Neuronal stem cell (in vitro differentiated cells): ENCODE data around the gene MCUB.

Experiments used
- DNase-seq: peaks from one replicate; pipeline ENCODE4 v3.0.0-alpha.2; 2013; ENCODE audit warnings: low spot score
- H2AFZ ChIP-seq: one replicate; pipeline ENCODE4 v1.6.1; 2013; ENCODE audit warnings: mild to moderate bottlenecking, low read length, inconsistent platforms
- H2AK5ac ChIP-seq: 2 replicates; pipeline ENCODE4 v1.6.1; 2013; ENCODE audit warnings: low read depth, mild to moderate bottlenecking, inconsistent platforms, low read length, moderate library complexity, mixed read lengths
- H2BK120ac ChIP-seq: 2 replicates; pipeline ENCODE4 v1.6.1; 2013; ENCODE audit warnings: low read depth, mild to moderate bottlenecking, inconsistent platforms, low read length, moderate library complexity, mixed read lengths
- H2BK12ac ChIP-seq: one replicate; pipeline ENCODE4 v1.6.1; 2013; ENCODE audit warnings: low read length, inconsistent platforms
- H2BK15ac ChIP-seq: 2 replicates; pipeline ENCODE4 v1.6.1; 2013; ENCODE audit warnings: mild to moderate bottlenecking, low read length, inconsistent platforms, mixed read lengths
- H2BK5ac ChIP-seq: one replicate; pipeline ENCODE4 v1.6.1; 2013; ENCODE audit warnings: inconsistent platforms, mild to moderate bottlenecking, low read length, moderate library complexity
- H3K14ac ChIP-seq: one replicate; pipeline ENCODE4 v1.6.1; 2013; ENCODE audit warnings: low read length, inconsistent platforms
- H3K18ac ChIP-seq: 2 replicates; pipeline ENCODE4 v1.6.1; 2013; ENCODE audit warnings: low read length, inconsistent platforms
- H3K23ac ChIP-seq: 2 replicates; pipeline ENCODE4 v1.6.1; 2013; ENCODE audit warnings: low read depth, mild to moderate bottlenecking, mixed read lengths, low read length, inconsistent platforms; ENCODE audit not compliant: poor library complexity
- H3K27ac ChIP-seq: replicated peaks from 3 replicates; pipeline ENCODE4 v1.5.1; 2013; ENCODE audit warnings: low read length, inconsistent platforms
- H3K27me3 ChIP-seq, 3 experiments: 2 replicates each; pipeline ENCODE4 v1.6.1; 2013; ENCODE audit warnings: low read length in 3 of 3, mild to moderate bottlenecking in 2 of 3, inconsistent platforms in 1 of 3, low read depth in 1 of 3, mixed read lengths in 1 of 3, moderate library complexity in 1 of 3; ENCODE audit not compliant: control insufficient read depth in 3 of 3, insufficient read depth in 3 of 3
- H3K36me3 ChIP-seq, 2 donors: replicated peaks in 1 of 2; 2 replicates each; pipeline ENCODE4 v1.6.1; 2013; ENCODE audit warnings: low read length in 2 of 2; ENCODE audit not compliant: control insufficient read depth in 2 of 2, insufficient read depth in 2 of 2
- H3K4ac ChIP-seq: 2 replicates; pipeline ENCODE4 v1.6.1; 2013; ENCODE audit warnings: inconsistent platforms, mild to moderate bottlenecking, low read length, moderate library complexity
- H3K4me1 ChIP-seq, 2 donors: 1 replicate in 1 of 2; 2 replicates in 1 of 2; pipeline ENCODE4 v1.6.1; 2013; ENCODE audit warnings: low read length in 2 of 2, low read depth in 1 of 2; ENCODE audit not compliant: control insufficient read depth in 2 of 2, insufficient read depth in 1 of 2
- H3K4me2 ChIP-seq: one replicate; pipeline ENCODE4 v1.6.1; 2013; ENCODE audit warnings: mild to moderate bottlenecking, low read length, inconsistent platforms; ENCODE audit not compliant: insufficient read depth, poor library complexity, severe bottlenecking
- H3K4me3 ChIP-seq, 2 donors: 2 replicates each; pipeline ENCODE4 v1.5.1; 2013; ENCODE audit warnings: low read length in 2 of 2, mild to moderate bottlenecking in 2 of 2, inconsistent platforms in 1 of 2, moderate library complexity in 1 of 2
- H3K79me1 ChIP-seq: one replicate; pipeline ENCODE4 v1.6.1; 2013; ENCODE audit warnings: low read depth, mild to moderate bottlenecking, inconsistent platforms, low read length, moderate library complexity
- H3K9ac ChIP-seq: one replicate; pipeline ENCODE4 v1.6.1; 2013; ENCODE audit warnings: mild to moderate bottlenecking, low read depth, low read length, inconsistent platforms; ENCODE audit not compliant: poor library complexity
- H3K9me3 ChIP-seq, 2 donors: replicated peaks in 1 of 2; 2 replicates each; pipeline versions ENCODE3 to v1.6.1; 2013; ENCODE audit warnings: low read length in 2 of 2, mild to moderate bottlenecking in 2 of 2, inconsistent platforms in 1 of 2, low read depth in 1 of 2, mixed read lengths in 1 of 2, moderate library complexity in 1 of 2; ENCODE audit not compliant: control insufficient read depth in 2 of 2, insufficient read depth in 1 of 2
- H4K8ac ChIP-seq: one replicate; pipeline ENCODE4 v1.6.1; 2013; ENCODE audit warnings: low read depth, mild to moderate bottlenecking, inconsistent platforms, low read length, moderate library complexity
- H4K91ac ChIP-seq: one replicate; pipeline ENCODE4 v1.6.1; 2013; ENCODE audit warnings: low read length, low read depth, mild to moderate bottlenecking, inconsistent platforms; ENCODE audit not compliant: poor library complexity
- WGBS, 2 donors: extraction: QIAGEN DNeasy Blood & Tissue Kit; methylation state at CpG; one replicate each; pipeline ENCODE4 v1.1.7; 2013; ENCODE audit warnings: missing lambda C conversion rate in 2 of 2, mixed read lengths in 1 of 2; ENCODE audit not compliant: insufficient read length in 2 of 2, insufficient replicate concordance in 1 of 2; ENCODE audit errors: extremely low coverage in 2 of 2; 5-methylcytosine and 5-hydroxymethylcytosine counted together

MCUB gene

DNA sequence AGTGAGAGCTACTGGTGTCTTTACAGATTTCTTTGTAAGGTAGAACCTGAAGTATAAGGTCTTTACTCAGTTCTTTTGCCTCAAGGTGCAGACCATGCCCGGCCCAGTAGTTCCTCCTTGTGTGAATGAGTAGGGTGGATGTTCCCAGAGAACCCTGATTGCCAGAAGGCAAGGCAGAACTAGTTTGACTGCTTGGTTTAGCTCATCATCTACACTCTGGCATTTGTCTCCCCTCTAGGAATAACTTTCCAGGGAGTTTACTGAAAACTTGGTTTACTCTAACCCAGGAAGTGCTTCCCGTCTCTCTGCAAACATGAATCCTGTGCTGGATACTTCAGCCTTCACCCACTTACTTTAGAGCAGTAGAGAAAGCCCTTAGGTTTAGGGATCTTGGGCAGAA is 29.1 kb downstream of the MCUB start:
- H2BK5ac ChIP-seq: no peak overlapping the region
- H3K4me1 ChIP-seq: no peaks in the 10 kb centered on the region

DNA sequence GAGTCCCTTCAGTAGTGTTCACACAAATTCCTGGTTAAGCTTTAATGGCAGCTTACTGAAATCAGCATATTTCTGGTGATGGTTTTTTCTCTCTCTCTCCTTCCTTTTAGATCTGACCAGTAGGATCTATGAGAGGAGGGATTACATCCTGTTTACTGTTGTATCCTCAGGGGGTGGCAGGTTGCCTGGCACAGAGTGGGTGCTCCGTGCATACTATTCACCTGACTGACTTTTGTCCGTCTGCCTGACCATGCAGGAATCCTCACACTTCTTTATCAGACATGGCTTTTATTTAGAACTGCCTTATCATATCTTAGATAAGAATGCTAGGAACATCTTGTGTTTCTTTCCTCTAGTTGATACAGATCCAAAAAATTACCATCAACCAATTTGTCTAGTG is 29.6 kb downstream of the MCUB start:
- no peak overlapping the region for H2AFZ ChIP-seq
- H3K27ac ChIP-seq: no peak overlapping the region
- H3K79me1 ChIP-seq: peaks cover 2% of the 10 kb centered on the region
- no peak overlapping the region for H4K8ac ChIP-seq
- no peak overlapping the region for H3K23ac ChIP-seq
- no peaks in the 10 kb centered on the region for H3K27me3 ChIP-seq
- no peak overlapping the region for H2BK5ac ChIP-seq
- H3K4me2 ChIP-seq: no peak overlapping the region
- H2BK12ac ChIP-seq: no peak overlapping the region
- no peak overlapping the region for H3K14ac ChIP-seq
- no peak overlapping the region for H3K9ac ChIP-seq
- no peaks in the 10 kb centered on the region for H3K4me1 ChIP-seq
- DNase-seq: no peak
- no peaks in the 10 kb centered on the region for H3K36me3 ChIP-seq
- H3K18ac ChIP-seq: no peak overlapping the region
- no peaks in the 10 kb centered on the region for H3K9me3 ChIP-seq
- no CpG with 5 or more reads among the region's 2 CpGs for WGBS, 2 donors
- no peak overlapping the region for H2BK120ac ChIP-seq
- no peak overlapping the region for H4K91ac ChIP-seq
- no peak overlapping the region for H3K4me3 ChIP-seq
- H2BK15ac ChIP-seq: no peak overlapping the region
- no peak overlapping the region for H3K4ac ChIP-seq
- H2AK5ac ChIP-seq: no peak overlapping the region

More for the DNA sequence above, 29.1 kb downstream of the MCUB start:
- no peak overlapping the region for H2BK12ac ChIP-seq
- H2BK15ac ChIP-seq: no peak overlapping the region
- no peak overlapping the region for H3K4me3 ChIP-seq
- no peak overlapping the region for H3K14ac ChIP-seq
- H2BK120ac ChIP-seq: no peak overlapping the region
- no peak overlapping the region for H3K4ac ChIP-seq
- H3K79me1 ChIP-seq: peaks cover 2% of the 10 kb centered on the region
- no peak overlapping the region for H4K91ac ChIP-seq
- H2AFZ ChIP-seq: no peak overlapping the region
- no peaks in the 10 kb centered on the region for H3K27me3 ChIP-seq
- DNase-seq: no peak
- no peaks in the 10 kb centered on the region for H3K9me3 ChIP-seq
- H3K36me3 ChIP-seq: no peaks in the 10 kb centered on the region
- WGBS, 2 donors: no CpG with 5 or more reads among the region's 2 CpGs
- H3K27ac ChIP-seq: no peak overlapping the region
- no peak overlapping the region for H3K9ac ChIP-seq
- no peak overlapping the region for H2AK5ac ChIP-seq
- H3K23ac ChIP-seq: no peak overlapping the region
- no peak overlapping the region for H3K4me2 ChIP-seq
- no peak overlapping the region for H3K18ac ChIP-seq
- no peak overlapping the region for H4K8ac ChIP-seq

DNA sequence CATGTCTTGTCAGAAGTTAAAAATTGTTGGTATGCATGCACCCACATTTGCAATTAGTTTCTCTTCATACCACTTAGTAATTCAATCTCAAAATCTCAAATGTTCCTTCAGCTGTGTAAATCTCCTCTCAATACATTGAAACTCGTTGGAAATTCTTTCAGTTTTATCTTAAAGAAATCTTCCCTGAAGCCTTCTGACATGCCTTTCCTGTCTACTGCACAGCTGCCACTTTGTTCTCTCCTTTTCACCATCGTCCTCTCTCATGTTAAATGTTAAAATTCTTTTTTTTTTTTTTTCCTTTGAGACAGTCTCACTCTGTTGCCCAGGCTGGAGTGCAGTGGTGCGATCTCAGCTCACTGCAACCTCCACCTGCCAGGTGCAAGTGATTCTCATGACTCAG is 30.9 kb downstream of the MCUB start:
- Histone ChIP-seq H3K14ac (no peak overlapping the region), H3K9me3 (no peaks in the 10 kb centered on the region), H3K4ac (no peak overlapping the region), H3K4me1 (no peaks in the 10 kb centered on the region), H3K23ac (no peak overlapping the region), H3K27me3 (no peaks in the 10 kb centered on the region), H2AK5ac (no peak overlapping the region), H4K91ac (no peak overlapping the region), H3K36me3 (no peaks in the 10 kb centered on the region), H3K18ac (no peak overlapping the region), H2BK15ac (no peak overlapping the region), H2BK5ac (no peak overlapping the region), H3K4me2 (no peak overlapping the region), H4K8ac (no peak overlapping the region), H3K79me1 (peaks cover 2% of the 10 kb centered on the region), H3K27ac (no peak overlapping the region), H2AFZ (no peak overlapping the region), H2BK12ac (no peak overlapping the region), H3K9ac (no peak overlapping the region), H2BK120ac (no peak overlapping the region), H3K4me3 (no peak overlapping the region)
- no peak for DNase-seq
- no CpG with 5 or more reads among the region's 3 CpGs for WGBS, 2 donors

DNA sequence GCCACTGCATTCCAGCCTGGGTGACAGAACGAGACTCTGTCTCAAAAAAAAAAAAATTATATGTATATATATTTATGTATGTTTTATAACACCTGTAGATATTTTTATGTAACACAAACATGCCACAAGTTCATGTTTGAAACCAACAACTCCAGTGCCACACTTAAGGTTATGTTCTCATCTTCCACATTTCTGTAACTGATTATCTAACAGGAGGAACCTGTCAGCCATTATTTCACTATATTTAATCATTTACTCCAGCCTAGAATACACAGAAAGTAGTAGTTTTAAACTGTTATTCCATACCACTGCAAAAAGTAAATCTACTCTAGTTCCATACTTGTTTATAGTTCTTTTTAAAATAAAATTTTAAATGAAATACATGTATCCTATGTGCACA is 32.3 kb downstream of the MCUB start:
- no peak overlapping the region for H2BK12ac ChIP-seq
- H3K4me1 ChIP-seq: no peaks in the 10 kb centered on the region
- H3K36me3 ChIP-seq: no peaks in the 10 kb centered on the region
- H3K9me3 ChIP-seq: no peaks in the 10 kb centered on the region
- no peaks in the 10 kb centered on the region for H3K27me3 ChIP-seq
- H2BK120ac ChIP-seq: no peak overlapping the region
- no peak overlapping the region for H3K23ac ChIP-seq
- H2AK5ac ChIP-seq: no peak overlapping the region
- no peak overlapping the region for H3K4me3 ChIP-seq
- no CpG with 5 or more reads among the region's 1 CpG for WGBS, 2 donors
- no peak overlapping the region for H2BK15ac ChIP-seq
- H3K9ac ChIP-seq: no peak overlapping the region
- H2AFZ ChIP-seq: no peak overlapping the region
- H3K14ac ChIP-seq: no peak overlapping the region
- H4K8ac ChIP-seq: no peak overlapping the region
- no peak overlapping the region for H4K91ac ChIP-seq
- no peak overlapping the region for H2BK5ac ChIP-seq
- H3K4me2 ChIP-seq: no peak overlapping the region
- no peak overlapping the region for H3K18ac ChIP-seq
- no peaks in the 10 kb centered on the region for H3K79me1 ChIP-seq
- H3K4ac ChIP-seq: no peak overlapping the region
- DNase-seq: no peak
- H3K27ac ChIP-seq: no peak overlapping the region
